GM21737 (cell line): ENCODE measurements around the gene PSMB4.
"Not testable (repeated sequence)": the region's sequence is repeated elsewhere in the genome, so short reads cannot be mapped to it uniquely, and the experiment has no call there.

Experiments used
- ATAC-seq: cut with Tn5 transposase; IDR thresholded peaks from one replicate; pipeline ENCODE4 v1.9.1; 2021; ENCODE audit warnings: mild to moderate bottlenecking, moderate library complexity; ENCODE audit not compliant: unreplicated experiment

Gene PSMB4

GRCh38 chr1:151437396-151437795 is 38.0 kb downstream of the PSMB4 start:
- not testable (repeated sequence) for ATAC-seq

- peak; percentile 70 for ATAC-seq
Measured at GRCh38 chr1:151443846-151444782, 44.7 kb downstream of the PSMB4 start.

GRCh38 chr1:151444783-151445177 is 45.4 kb downstream of the PSMB4 start:
- no peak for ATAC-seq

DNA sequence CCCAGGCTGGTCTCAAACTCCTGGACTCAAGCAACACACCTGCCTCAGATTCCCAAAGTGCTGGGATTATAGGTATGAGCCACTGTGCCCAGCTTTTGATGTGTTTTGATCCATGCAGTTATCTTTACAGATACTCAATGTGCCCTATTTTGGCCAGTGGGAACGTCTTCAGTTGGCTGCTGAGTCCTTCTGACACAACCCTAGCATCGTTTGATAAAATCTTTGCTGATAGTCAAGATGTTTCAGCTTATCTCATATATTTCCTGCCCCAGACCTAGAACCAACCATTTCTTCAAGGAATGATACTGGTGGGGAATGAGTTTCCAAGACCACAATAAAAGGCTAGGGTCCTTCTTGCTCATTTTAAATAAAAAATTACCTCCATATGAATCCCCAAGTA is 48.3 kb downstream of the PSMB4 start:
- no peak for ATAC-seq
